Measurements from ENCODE around the gene CCDC102A.
"Not testable (repeated sequence)": the region's sequence is repeated elsewhere in the genome, so short reads cannot be mapped to it uniquely, and the experiment has no call there.

CCDC102A gene

GRCh38 chr16:57564571-57565270, 28.4 kb upstream of the CCDC102A start:
- no peak for DNase-seq

DNA sequence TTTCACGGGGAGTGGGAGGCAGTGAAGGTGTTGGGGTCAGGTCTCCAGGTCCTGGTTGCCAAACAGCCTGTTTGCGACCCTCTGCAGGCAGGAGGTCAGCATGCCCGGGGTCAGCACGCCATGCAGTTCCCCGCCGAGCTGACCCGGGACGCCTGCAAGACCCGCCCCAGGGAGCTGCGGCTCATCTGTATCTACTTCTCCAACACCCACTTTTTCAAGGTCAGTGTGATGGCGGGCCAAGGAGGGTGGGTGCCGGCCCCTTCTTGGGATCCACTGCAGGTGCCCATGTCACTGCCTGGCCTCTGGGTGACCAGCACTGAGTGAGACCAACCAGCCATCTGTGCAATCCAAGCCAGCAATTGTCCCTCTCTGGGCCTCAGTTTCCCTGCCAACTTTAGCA, 27.4 kb upstream of the CCDC102A start:
- DNase-seq = no peak

GRCh38 chr16:57563487-57563750, 27.0 kb upstream of the CCDC102A start:
- no peak for DNase-seq

DNA sequence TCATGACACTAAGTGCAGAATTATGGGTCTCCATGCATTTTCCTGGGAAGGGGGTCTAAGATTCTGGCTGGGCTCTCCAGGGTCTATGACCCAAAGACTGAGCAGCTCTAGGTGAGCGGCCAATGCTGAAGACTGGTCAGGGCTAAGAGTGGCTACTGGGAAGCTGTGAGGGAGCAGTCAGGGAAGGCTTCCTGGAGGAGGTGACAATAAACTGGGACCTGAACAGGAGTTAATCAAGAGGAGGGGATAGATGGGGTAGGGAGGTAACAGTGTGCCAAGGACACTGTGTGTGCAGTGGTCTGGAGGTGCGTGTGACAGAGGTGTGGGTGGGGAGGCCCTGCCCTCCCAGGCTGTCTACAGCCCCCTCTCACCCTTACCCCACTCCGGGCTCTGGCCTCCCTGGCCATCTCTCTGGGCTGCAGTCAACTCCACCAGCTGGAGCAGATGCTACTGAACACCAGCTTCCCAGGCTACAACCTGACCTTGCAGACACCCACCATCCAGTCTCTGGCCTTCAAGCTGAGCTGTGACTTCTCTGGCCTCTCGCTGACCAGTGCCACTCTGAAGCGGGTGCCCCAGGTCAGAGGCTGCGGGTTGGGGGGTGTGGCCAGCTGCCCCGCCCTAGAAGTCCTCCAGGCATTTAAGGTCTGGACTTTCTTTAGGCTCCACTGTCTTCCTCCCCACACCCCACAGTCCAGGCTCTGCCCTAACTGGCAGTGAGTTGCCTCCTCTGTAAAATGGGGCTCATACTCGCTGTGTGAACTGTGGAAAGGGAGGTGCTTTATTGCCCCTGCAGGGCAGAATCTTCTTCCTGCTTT, 26.5 kb upstream of the CCDC102A start:
- DNase-seq = no peak

DNA sequence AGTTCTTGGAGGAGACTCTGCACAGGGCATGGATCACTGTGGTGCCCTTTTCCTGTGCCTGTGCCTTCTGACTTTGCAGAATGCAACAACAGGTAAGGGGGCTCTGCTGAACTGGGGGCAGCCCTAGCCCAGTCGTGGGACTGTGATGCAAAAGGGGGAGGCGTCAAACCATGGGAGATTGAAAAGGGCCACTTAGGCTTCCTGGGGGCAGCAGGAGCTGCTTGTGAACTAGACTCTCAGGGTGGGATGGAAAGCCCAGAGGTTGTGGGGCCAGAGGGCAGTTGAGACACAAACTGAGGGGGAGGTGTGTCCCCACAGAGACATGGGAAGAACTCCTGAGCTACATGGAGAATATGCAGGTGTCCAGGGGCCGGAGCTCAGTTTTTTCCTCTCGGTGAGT, 25.7 kb upstream of the CCDC102A start:
- no peak for DNase-seq

DNA sequence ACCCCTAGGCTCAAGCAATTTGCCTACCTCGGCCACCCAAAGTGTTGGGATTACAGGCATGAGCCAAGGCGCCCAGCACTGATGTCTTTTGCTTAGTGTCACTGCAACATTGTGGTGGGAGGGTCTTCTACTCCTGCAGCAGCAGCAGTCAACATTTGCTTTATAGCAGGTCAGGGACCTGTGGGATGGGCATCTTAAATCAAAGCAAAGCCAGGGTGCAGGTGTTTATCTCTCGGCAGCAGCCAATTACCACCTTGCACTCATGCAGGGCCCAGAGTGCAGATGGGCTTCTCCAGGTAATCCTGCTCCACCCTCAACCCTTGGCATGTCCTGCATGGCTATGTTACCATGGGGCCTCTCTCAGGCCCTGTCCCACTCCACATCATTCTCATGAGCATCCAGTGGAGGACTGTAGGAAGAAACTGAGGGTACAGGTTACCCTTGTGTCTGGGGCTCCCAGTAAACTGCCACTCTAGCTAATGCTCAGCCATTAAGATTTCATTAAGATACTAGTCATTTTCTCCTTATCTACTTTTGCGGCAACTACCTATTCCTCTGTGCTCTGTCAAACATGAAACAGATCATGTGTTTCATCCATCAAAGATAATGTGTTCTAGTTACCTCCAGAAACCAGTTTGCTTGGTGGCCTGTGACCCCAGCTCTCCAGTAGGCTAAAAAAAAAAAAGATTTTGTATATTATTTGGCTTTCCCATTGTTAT, 22.9 kb upstream of the CCDC102A start:
- no peak for DNase-seq

DNA sequence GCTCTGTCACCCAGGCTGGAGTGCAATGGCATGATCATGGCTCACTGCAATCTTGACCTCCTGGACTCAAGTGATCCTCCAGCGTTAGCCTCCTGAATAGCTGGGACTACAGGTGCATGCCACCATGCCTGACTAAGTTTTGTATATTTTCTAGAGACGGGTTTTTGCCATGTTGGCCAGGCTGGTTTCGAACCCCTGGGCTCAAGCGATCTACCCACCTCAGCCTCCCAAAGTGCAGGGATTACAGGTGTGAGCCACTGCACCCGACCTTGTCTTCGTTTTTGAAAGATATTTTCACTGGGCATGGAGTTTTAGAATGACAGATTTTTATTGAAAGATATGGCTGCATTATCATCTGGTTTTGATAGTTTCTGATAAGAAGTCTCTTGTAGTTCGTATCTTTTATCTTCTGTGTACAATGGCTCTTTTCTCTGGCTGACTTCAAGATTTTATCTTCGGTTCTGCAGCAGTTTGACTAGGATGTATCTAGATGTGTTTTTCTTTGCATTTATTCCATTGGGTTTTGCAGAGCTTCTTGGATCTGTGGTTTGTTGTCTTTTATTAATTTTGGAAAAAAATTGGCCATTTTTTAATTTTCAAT, 20.7 kb upstream of the CCDC102A start:
- no peak for DNase-seq

DNA sequence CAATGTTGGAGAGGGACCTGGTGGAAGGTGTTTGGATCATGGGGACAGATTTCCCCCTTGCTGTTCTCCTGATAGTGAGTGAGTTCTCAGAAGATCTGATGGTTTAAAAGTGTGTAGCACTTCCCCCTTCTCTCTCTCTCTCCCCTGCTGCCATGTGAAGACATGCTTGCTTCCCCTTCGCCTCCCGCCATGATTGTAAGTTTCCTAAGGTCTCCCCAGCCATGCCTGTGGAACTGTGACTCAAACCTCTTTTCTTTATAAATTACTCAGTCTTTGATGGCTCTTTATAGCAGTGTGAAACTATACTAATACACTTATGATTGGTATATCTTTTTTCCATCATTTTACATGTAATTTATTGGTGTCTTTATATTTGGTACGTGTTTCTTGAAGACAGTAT, 19.5 kb upstream of the CCDC102A start:
- DNase-seq = no peak

DNA sequence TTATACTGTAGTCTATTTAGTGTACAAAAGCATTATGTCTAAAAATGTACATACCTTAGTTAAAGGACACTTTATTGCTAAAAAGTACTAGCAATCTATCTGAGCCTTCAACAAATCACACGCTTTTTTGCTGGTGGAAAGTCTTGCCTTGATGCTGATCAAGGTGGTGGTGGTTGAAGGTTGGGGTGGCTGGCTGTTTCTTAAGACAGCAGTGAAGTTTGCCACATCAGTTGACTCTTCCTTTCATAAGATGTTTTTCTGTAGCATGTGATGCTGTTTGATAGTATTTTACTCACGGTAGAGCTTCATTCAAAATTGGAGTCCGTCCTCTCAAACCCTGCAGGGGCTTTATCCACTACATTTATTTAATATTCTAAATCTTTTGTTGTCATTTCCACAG, 14.7 kb upstream of the CCDC102A start:
- no peak for DNase-seq

DNA sequence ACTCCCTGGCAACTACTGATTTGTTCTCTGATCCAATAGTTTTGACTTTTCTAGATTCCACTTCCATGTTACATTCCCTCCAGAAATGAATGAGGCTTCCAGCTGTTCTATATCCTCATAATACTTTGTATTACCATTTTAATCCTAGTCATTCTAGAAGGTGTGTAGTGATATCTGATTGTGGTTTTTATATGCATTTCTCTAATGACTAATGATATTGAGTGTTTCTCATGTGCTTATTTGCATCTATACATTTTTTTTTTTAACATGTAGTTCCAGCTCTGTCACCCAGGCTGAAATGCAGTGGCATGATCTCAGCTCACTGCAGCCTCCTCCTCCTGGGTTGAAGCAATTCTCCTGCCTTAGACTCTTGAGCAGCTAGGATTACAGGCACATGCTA, 13.4 kb upstream of the CCDC102A start:
- no peak for DNase-seq

GRCh38 chr16:57548408-57548807, 12.0 kb upstream of the CCDC102A start:
- DNase-seq = no peak

DNA sequence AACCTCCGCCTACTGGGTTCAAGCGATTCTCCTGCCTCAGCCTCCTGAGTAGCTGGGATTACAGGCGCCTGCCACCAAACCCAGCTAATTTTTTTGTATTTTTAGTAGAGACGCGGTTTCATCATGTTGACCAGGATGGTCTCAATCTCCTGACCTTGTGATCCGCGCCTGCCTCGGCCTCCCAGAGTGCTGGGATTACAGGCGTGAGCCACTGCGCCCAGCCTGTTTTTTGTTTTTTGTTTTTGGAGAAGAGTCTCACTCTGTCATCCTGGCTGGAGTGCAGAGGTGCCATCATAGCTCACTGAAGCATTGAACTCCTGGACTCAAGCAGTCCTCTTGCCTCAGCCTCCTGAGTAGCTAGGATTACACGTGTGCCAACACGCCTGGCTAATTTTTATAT, 11.2 kb upstream of the CCDC102A start:
- DNase-seq = not testable (repeated sequence)

DNA sequence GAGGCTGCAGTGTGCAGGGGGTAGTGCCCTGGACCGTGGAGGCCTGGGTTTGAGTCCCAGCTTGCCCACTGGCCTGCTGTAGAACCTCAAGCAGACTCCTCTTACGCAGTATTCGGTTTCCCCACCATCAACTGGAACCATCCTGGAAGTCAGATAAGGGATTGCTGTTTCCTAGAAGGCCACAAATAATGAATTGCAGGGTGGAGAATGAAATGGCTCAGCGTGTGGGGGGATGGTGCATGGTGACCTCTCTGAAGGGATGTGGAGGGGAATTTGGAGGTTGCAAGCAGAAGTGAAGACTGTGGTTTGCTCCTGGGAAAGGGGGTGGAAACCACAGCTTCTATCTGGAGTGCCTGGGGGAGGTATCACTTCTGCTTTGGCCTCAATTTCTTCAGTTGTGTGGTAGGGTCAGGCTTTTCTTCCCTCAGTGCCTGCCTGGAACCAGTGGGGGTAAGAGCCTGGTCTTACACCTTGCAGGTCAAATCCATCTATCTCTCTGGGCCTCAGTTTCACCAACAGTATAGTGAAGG, 7.8 kb upstream of the CCDC102A start:
- no peak for DNase-seq

DNA sequence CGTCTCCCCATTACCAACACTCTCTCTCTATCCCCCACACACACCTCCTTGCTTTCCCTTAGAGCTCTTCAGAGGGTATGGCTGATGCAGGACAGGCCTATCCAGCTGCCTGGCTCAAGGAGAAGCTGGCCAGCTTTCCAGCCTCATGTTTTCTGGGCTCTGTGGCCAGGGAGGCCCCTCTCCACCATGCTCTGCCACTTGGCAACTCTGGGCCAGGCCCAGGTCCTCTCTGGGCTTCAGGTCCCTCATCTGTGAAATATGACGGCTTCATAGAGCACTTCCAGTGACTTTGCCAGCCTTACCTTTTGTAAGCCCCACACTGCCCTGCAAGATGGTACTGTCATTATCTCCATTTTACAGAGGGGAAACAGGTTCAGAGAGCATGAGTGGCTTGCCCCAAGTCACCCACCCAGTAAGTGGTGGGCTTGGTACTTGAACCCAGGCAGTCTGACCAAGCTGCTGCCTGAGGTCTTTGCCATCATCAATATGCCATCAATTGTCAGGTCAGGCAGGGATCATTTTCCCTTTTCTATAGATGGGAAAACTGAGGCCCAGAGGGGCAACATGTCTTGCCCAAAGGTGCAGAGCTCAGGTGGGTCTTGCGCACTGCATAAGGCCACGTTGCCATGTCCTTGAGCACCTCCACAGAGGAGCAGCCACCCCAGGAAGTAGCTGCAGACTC, 5.5 kb upstream of the CCDC102A start:
- DNase-seq = no peak

- DNase-seq = no peak
Measured at GRCh38 chr16:57540906-57541753, 4.8 kb upstream of the CCDC102A start.

DNA sequence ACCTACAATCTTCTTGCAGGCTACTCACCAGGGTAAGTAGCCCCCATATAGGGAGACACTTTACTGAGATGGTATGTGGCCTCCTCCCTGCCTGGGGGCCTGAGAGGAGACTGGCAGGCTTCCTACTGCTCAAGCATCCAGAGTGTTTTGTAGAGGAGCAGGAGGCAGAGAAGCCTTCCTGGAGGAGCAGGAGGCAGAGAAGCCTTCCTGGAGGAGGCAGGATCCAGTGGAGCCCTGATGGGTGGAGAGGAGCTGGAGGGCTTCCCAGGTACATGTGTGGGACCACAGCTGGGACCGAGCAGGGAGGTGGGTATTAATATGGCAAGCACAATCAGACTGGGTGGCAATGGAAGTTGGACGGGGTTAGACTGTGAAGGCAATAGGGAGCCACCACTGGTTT, 4.0 kb upstream of the CCDC102A start:
- no peak for DNase-seq

- no peak for DNase-seq
Measured at GRCh38 chr16:57539072-57539796, 2.9 kb upstream of the CCDC102A start.

DNA sequence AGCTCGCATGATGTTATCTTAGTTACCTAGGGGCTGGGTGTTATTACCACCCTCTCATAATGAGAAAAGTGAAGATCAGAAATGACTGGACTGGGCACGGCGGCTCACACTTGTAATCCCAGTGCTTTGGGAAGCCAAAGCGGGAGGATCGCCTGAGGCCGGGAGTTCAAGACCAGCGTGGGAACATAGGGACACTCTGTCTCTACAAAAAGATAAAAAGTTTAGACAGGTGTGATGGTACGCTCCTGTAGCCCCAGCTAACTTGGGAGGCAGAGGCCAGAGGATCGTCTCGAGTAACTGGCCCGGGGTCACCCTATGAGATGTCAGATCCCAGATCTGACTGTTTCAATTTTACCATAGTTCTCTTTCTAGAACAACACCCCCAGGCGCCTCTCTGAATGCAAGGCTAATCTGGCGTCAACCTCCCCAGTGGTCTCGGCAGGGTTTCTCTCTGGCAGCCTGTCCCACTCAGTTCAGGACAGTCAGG, 1.9 kb upstream of the CCDC102A start:
- no peak for DNase-seq

DNA sequence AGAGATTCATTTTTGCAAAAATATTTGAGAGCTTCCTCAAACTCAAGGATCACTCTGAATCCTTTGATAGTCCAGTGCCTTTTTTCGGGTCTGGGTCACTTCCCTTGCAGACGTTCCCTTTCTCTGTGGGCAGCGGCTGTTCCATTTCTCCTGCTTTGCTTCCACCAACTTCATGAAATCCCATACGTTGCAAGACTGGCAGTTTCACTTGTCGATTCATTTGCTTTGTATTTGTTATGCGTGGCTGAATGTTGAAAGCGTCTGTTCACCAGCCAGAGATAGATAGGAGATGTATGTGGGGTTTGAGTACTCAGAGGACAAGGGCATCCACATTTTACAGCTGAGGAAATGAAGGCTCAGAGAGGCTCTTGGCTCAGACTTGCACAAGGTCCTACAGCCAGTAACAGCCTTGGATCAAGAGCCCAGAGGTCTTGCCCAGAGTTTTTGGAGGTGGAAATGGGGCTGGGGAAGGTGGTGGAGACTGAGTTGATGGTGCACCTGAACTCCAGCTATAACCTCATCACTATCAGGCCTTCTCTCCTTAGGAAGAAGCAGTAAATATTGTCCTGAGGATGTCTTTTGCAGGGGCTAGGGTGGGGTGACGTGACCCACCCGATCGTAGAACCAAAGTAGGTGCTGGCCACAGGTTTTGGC, 1.3 kb upstream of the CCDC102A start:
- no peak for DNase-seq

DNA sequence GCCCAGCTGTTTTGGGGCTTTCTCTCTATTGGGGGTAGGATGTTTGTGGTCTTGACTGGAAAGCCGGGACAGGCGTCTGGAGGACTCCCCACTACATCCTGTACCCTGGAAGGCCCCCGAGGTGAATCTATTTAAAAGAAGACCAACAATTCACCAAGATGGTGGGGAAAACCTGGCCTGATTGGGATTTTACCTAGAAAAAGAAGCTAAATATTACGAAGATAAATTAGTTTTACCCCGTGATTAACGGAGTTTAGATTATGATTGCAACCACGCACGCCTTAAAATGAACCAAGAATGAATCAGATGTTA, 779 bp upstream of the CCDC102A start:
- DNase-seq = no peak
